A549 (cell line): ENCODE results near the gene GXYLT2.

Source experiments
- KDM1A ChIP-seq: fragments of 200-600 bp; sonication (generic); IDR thresholded peaks from 2 replicates; pipeline ENCODE4 v1.6.1; 2016; ENCODE audit warnings: low read depth, mild to moderate bottlenecking
- NPAS2 ChIP-seq: fragments of 250-450 bp; sonication (Bioruptor Pico); IDR thresholded peaks from 2 replicates; pipeline ENCODE4 v1.8.0; 2022; ENCODE audit warnings: mild to moderate bottlenecking, moderate library complexity, borderline replicate concordance
- RAD21 ChIP-seq, 2 experiments: fragments of >200 bp in 1 of 2; sonication (Bioruptor Twin) in 1 of 2; formaldehyde crosslinking in 1 of 2; IDR thresholded peaks in 1 of 2; conservative IDR thresholded peaks in 1 of 2; 2 replicates in 1 of 2; 3 replicates in 1 of 2; pipeline ENCODE4 v1.6.1; 2012 to 2018; ENCODE audit warnings: inconsistent platforms in 1 of 2

DNA sequence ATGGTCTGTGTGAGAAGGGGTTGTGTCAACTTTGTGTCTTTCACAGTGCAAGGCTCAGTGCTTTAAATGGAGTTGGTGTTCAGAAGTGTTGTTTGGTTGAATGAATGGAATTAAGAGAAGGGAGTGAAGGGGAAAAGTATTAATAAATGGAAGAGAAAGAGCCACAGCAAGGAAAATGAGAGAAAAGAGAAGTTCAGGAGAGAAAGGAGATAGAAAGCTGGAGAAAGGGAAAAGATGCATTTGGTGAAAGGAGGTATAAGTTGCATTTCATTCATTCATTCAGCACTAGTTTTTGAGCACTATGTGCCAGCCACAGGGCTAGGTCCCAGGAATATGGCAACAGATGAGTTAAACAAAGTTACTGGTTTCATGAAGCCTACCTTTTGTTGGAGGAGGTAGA is 74.5 kb downstream of the GXYLT2 start:
- no peak for TF ChIP-seq RAD21 (conservative IDR thresholded peaks at IDR 0.05 in 1 of 2, IDR thresholded peaks at IDR 0.05 in 1 of 2)
- TF ChIP-seq KDM1A: no peak
- TF ChIP-seq NPAS2: no peak
